Activated naive CD4-positive, alpha-beta T cell treated with anti-CD3 and anti-CD28 coated beads, Interleukin-2, amount 50 U/mL, for 72 hours (primary cell): Measurements from ENCODE around the gene MYO18B. TPM values are rescaled to one million over a fixed set of nuclear protein-coding genes. Genes with fewer than 3 reads are reported as not detected.

Experiments used
- ATAC-seq, 2 donors: fragments of 150-1000 bp; cut with Tn5 transposase; 2 replicates each; pipeline ENCODE4 v1.10.0; 2021; ENCODE audit warnings: mild to moderate bottlenecking in 2 of 2, moderate library complexity in 2 of 2
- DNase-seq, 2 donors: peaks; one replicate each; pipeline ENCODE4 v3.0.0; 2021 to 2022; ENCODE audit warnings: low spot score in 2 of 2
- H3K27ac Mint-ChIP-seq, 2 donors: one replicate each; pipeline ENCODE4 v1.8.0; 2022; ENCODE audit warnings: mild to moderate bottlenecking in 2 of 2, mixed read lengths in 2 of 2
- H3K36me3 Mint-ChIP-seq, 2 donors: one replicate each; pipeline ENCODE4 v1.8.0; 2022; ENCODE audit warnings: mixed read lengths in 2 of 2
- H3K9me3 Mint-ChIP-seq, 2 donors: one replicate each; pipeline ENCODE4 v1.8.0; 2022; ENCODE audit warnings: mixed read lengths in 2 of 2
- total RNA-seq, 2 donors: library from RNA; stranded (reverse); gene quantifications; one replicate each; pipeline ENCODE4 v1.2.3, GENCODE V29; 2022

MYO18B gene
- total RNA-seq, 2 donors from 2014 or later, result 0.98 to 5.9 TPM

DNA sequence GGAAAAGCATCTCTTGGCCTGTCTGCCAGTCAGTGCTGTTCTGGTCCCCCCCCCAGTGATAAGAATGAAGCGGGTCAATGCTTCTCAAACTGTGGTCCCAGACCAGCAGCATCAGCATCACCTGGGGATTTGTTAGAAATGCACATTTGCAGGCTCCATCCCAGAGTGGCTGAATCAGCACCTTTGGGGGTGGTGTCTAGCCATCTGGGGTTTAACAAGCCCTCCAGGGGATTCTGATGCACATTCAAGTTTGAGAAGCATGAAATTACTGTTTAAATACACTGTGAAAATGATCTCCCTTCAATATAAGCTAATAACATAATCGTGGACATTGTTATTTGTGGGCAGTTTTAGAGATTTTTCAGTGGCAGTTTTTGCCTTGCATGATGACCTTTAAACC, 133.5 kb downstream of the MYO18B start:
- DNase-seq, result no peak
- no peak for ATAC-seq
- Mint-ChIP-seq H3K27ac (no peak overlapping the region), H3K36me3 (no peaks in the 10 kb centered on the region), H3K9me3 (no peaks in the 10 kb centered on the region)

DNA sequence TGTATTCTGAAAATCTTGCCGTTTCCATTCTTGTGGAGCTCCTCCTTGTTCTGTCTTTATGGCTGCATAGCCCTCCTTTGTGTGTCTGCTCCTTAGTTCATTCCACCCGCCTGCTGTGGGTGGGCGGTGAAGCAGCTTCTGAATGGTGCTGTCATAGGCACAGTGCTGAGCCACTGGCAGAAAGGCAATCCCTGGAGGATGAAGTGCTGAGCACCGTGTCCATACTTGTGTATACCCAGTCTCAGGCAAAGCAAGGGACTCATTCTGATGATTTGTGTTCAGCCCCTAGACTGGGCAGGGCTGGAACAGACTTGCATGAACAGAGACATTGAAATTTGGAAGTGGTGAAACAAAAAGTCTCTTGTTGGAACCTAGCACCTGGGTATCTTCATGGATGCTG, 134.9 kb downstream of the MYO18B start:
- Mint-ChIP-seq H3K27ac (no peak overlapping the region), H3K36me3 (no peaks in the 10 kb centered on the region), H3K9me3 (no peaks in the 10 kb centered on the region)
- DNase-seq (no peak), ATAC-seq (no peak)

GRCh38 chr22:25878933-25879332, 136.9 kb downstream of the MYO18B start:
- H3K9me3 Mint-ChIP-seq, result no peaks in the 10 kb centered on the region
- H3K36me3 Mint-ChIP-seq, result no peaks in the 10 kb centered on the region
- no peak overlapping the region for H3K27ac Mint-ChIP-seq
- no peak for ATAC-seq
- no peak for DNase-seq

DNA sequence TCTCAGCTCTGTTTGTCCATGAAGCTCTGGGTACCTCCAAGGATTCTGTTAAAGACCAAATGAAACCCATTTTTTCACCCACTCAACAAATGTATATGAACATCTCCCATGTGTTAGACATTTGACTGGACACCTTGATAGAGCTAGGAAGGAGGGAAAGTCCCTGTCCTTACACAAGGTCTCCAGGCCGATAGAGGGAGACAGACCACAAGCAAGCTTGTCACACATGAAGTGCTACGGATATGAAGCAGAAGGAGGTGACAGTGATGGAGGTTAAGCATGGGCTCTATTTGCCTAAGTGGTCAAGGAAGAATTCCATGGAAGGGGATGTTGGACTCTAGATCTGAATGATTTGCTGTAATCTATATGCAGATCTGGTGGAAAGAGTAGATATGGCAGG, 138.5 kb downstream of the MYO18B start:
- Mint-ChIP-seq H3K36me3 (no peaks in the 10 kb centered on the region), H3K27ac (no peak overlapping the region), H3K9me3 (no peaks in the 10 kb centered on the region)
- DNase-seq, result no peak
- ATAC-seq, result no peak

- Mint-ChIP-seq H3K9me3 (no peaks in the 10 kb centered on the region), H3K27ac (no peak overlapping the region), H3K36me3 (no peaks in the 10 kb centered on the region)
- ATAC-seq, result no peak
- DNase-seq, result no peak
Observed at GRCh38 chr22:25881210-25881755, 139.3 kb downstream of the MYO18B start.

GRCh38 chr22:25882360-25882759, 140.4 kb downstream of the MYO18B start:
- no peak overlapping the region for H3K27ac Mint-ChIP-seq
- H3K9me3 Mint-ChIP-seq, result no peaks in the 10 kb centered on the region
- no peak for DNase-seq

GRCh38 chr22:25883482-25884033, 141.6 kb downstream of the MYO18B start:
- H3K9me3 Mint-ChIP-seq, result no peaks in the 10 kb centered on the region
- no peak overlapping the region for H3K27ac Mint-ChIP-seq
- ATAC-seq (no peak), DNase-seq (no peak)
- no peaks in the 10 kb centered on the region for H3K36me3 Mint-ChIP-seq

More at GRCh38 chr22:25882360-25882759, 140.4 kb downstream of the MYO18B start:
- no peak for ATAC-seq
- H3K36me3 Mint-ChIP-seq, result no peaks in the 10 kb centered on the region

DNA sequence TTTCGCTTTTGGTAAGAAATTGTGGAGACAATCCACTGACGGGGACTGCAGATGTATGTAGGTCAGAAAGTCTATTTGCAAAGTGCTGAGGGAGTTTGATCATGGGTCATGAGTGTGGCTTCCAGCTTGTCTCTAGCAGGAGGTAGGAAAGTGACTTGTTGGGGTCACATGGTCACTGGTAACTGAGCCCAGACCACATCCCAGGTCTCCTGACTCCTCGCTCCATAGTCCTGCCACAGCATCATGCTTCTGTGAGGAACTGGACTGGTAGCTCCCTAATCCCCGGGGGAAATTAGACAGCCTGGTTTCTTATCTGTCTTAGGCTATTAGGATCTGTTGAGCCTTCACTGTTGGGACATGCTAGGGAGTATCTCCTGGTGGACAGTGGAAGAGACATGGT, 142.1 kb downstream of the MYO18B start:
- no peaks in the 10 kb centered on the region for H3K36me3 Mint-ChIP-seq
- no peak overlapping the region for H3K27ac Mint-ChIP-seq
- no peak for DNase-seq
- no peaks in the 10 kb centered on the region for H3K9me3 Mint-ChIP-seq
- ATAC-seq, result no peak

DNA sequence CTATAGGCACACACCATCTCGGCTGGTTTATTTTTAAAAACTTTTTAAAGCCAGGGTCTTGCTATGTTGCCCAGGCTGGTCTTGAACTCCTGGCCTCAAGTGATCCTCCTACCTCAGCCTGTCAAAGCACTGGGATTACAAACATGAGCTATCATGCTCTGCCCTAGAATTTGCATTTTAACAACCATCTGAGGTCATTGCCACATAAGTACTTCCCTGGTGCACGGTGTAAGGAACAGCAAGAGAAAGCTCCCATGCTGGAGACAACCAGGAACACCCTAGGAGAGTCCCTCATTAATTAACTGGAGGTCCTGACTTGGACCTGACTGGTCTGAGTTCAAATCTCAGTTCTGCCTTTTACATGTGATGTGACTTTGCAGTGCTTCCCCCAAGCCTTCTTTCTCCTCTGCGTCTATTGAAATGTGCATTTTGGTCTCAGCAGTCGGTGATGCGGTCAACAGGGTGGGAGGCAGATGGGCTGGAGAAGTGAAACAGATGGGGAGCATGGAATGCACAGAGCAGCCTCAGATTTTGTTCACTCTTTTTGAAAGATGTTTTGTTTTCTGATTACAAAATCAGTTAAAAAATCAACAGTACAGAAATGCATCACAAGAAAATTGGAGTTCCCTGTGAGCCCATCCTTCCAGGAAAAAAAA, 146.5 kb downstream of the MYO18B start:
- Mint-ChIP-seq H3K27ac (no peak overlapping the region), H3K36me3 (no peaks in the 10 kb centered on the region), H3K9me3 (no peaks in the 10 kb centered on the region)
- ATAC-seq (no peak), DNase-seq (no peak)

GRCh38 chr22:25890651-25891050, 148.7 kb downstream of the MYO18B start:
- Mint-ChIP-seq H3K27ac (no peak overlapping the region), H3K9me3 (no peaks in the 10 kb centered on the region), H3K36me3 (no peaks in the 10 kb centered on the region)
- DNase-seq, result no peak
- no peak for ATAC-seq

DNA sequence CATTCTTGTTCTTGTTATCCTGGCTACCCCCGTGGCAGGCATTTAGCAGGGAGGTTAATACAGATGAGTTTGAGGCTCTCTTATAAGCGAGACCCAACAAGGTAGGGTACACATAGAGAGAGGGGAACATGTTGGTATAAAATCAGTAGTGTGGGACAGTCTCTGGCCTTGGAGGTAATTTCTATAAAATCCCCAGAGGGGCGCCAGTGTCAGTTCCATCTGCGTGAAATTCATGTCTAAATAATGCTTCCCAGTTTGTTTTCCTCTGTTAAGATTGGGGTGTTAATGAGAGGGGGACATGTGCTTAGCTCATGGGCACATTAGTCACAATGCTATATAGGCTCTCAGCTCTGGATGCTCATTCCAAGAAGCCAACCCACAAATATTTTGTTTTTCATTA, 150.7 kb downstream of the MYO18B start:
- DNase-seq (no peak), ATAC-seq (no peak)
- no peak overlapping the region for H3K27ac Mint-ChIP-seq
- no peaks in the 10 kb centered on the region for H3K36me3 Mint-ChIP-seq
- H3K9me3 Mint-ChIP-seq, result no peaks in the 10 kb centered on the region

GRCh38 chr22:25895678-25896077, 153.7 kb downstream of the MYO18B start:
- ATAC-seq (no peak), DNase-seq (no peak)
- no peaks in the 10 kb centered on the region for H3K36me3 Mint-ChIP-seq
- H3K27ac Mint-ChIP-seq, result no peak overlapping the region
- H3K9me3 Mint-ChIP-seq, result no peaks in the 10 kb centered on the region

GRCh38 chr22:25896098-25896497, 154.1 kb downstream of the MYO18B start:
- H3K36me3 Mint-ChIP-seq, result no peaks in the 10 kb centered on the region
- no peaks in the 10 kb centered on the region for H3K9me3 Mint-ChIP-seq
- ATAC-seq (no peak), DNase-seq (no peak)
- H3K27ac Mint-ChIP-seq, result no peak overlapping the region

GRCh38 chr22:25896592-25896991, 154.6 kb downstream of the MYO18B start:
- Mint-ChIP-seq H3K9me3 (no peaks in the 10 kb centered on the region), H3K36me3 (no peaks in the 10 kb centered on the region), H3K27ac (no peak overlapping the region)
- no peak for DNase-seq
- no peak for ATAC-seq

DNA sequence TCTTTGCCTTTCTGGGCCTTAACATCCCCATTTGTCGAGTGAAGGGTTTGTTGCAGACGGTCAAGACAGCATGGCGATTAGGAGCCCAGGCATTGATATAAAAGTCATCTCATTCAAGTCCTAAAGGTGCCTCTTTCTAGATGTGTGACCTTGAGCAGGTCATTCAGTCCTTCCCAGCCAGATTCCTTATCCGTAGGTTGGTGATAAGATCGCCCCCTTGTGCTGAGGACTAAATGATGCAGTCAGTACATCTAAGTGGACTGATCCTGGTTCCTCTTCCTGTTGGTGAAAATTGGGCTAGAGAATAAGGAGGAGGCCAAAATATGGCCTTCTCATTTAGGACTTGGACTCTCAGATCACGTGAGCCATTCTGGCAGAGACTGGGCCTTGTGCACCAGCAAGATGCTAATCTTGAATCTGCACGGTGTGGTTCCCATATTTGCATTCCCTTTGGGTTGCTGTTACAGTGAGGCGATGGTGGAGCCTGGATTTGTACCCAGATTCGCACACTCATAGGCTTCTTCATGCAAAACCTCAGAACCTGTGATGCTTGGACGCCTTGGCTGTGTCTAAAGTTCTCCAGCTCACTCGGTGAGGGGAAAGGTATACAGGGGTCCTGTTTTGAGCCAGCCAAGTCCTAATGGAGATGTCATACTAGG, 156.8 kb downstream of the MYO18B start:
- Mint-ChIP-seq H3K27ac (no peak overlapping the region), H3K9me3 (no peaks in the 10 kb centered on the region), H3K36me3 (no peaks in the 10 kb centered on the region)
- ATAC-seq, result no peak
- DNase-seq, result peak in 1 of 2 donors; percentile 3

DNA sequence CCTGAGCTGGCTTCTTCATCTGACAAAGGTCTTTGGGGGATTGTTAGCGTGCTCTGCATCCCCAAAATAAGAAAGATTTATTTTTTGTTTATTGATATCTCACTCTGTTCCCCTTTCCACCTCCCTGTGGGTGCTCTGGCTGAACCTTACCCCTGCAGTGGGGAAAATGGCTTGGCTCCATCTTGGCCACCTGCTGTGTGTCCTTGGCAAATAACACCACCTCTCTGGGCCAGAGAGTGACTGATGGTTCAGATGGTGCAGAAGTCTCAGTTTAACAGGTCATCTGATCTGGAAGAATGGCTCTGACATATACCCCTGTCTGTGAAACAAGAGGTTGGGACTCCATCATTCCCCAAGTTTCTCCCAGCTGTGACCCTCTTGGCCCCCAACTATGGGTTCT, 157.6 kb downstream of the MYO18B start:
- ATAC-seq (no peak), DNase-seq (no peak)
- Mint-ChIP-seq H3K9me3 (no peaks in the 10 kb centered on the region), H3K36me3 (no peaks in the 10 kb centered on the region), H3K27ac (no peak overlapping the region)

GRCh38 chr22:25900390-25900789, 158.4 kb downstream of the MYO18B start:
- no peak for DNase-seq
- ATAC-seq, result no peak
- Mint-ChIP-seq H3K9me3 (no peaks in the 10 kb centered on the region), H3K36me3 (no peaks in the 10 kb centered on the region), H3K27ac (no peak overlapping the region)

- ATAC-seq (no peak), DNase-seq (no peak)
- H3K9me3 Mint-ChIP-seq, result no peaks in the 10 kb centered on the region
- H3K27ac Mint-ChIP-seq, result no peak overlapping the region
- no peaks in the 10 kb centered on the region for H3K36me3 Mint-ChIP-seq
Observed at GRCh38 chr22:25900880-25901279, 158.9 kb downstream of the MYO18B start.
